ENCODE data around the gene CAMK1G.

- TF ChIP-seq EZH2 (IDR thresholded peaks at IDR 0.05; ENCODE audit: borderline replicate concordance, insufficient read depth, low read depth, low read length, poor library complexity, severe bottlenecking) (no peak), CTCF (IDR thresholded peaks at IDR 0.05) (no peak)
Observed at GRCh38 chr1:209655411-209656231, 72.1 kb downstream of the CAMK1G start.
